Left ventricle myocardium superior (tissue), 1 donor: Measurements from ENCODE around the gene TSSK2. TPM values are rescaled to one million over a fixed set of nuclear protein-coding genes. Genes with fewer than 3 reads are reported as not detected.

Experiments
- ATAC-seq: fragments of 200-7000 bp; cut with Tn5 transposase; one replicate; pipeline ENCODE4 v1.9.1; 2020; ENCODE audit warnings: mild to moderate bottlenecking, moderate library complexity
- DNase-seq: peaks from one replicate; pipeline ENCODE4 v3.0.0-alpha.2; 2020
- intact Hi-C: fragments of 100-400 bp; cut with micrococcal nuclease; formaldehyde crosslinking; loops from one replicate; pipeline ENCODE4 v1.11.0; 2022
- total RNA-seq: library from RNA; stranded (reverse); fragmentation: NEBNext Ultra II Directional; extraction: Animal tissue kit (Norgen Biotek cat#: 25700); gene quantifications from one replicate; pipeline ENCODE4 v1.2.1, GENCODE V29; 2021
- donor health status: DM: no; HTN: yes; CAD: no; lungs with severe emphysema.

TSSK2 gene
- total RNA-seq, 1 donor from 2014 or later = not detected

DNA sequence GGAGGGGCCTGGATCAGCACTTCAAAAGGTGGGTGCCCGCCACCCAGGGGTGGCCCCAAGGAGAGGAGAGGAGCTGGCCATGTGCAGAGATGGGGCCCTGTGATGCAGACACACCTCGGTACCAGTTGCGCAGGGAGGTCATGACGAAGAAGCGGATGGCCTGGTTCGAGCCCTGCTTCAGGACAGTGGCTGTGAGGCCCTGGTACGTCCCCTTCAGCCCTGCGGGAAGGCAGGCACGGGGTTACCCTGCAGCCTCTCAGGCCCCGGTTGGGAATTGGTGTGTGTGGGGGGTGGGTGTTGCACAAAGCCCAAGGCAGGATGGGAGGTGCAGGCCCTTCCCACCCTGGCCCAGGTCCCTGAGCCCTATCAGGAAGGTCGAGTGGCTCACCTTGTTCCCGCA lies 45.6 kb downstream of the TSSK2 start:
- DNase-seq (no peak), ATAC-seq (no peak)
- intact Hi-C loops = no loop called here

DNA sequence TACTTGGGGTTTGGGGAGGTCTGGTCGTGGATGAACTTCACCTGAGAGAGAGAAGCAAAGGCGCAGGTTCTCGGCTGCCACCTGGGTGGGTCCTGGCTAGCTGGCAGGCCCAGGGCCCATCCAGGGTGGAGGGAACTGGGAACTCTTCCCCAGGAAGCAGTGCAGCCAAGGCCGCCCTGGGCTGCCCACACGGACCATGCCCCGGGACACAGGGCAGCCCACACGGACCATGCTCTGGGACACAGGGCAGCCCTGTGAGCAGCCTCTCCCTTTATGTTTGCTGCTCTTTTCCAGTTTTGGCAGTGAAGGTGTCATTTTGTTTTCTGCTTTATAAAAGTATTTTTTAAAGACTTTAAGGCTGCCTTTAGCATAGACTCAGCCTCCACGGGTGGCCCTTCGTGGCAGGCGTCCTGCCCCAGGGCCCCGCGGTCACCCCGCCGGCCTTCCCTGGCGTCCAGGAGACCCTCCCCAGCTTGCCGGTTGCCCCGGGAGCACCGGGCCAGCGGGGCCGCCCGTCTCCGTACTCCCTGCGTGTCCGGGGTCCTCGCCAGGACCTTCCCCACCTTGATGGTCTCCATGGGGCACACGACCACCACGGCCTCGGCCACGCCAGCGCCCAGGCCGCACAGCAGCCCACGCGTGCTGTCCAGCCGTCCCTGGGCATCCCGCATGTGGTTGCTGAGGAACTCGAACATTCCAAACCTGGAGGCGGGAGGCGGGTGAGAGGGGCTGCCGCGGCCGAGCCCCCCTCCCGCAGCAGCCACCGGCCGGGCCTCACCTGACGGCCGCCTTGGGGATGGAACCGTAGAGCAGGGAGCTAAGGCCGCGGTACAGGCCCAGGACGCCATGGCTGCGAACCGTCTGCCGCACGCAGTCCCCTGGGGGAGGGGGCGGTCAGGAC lies 46.3 kb downstream of the TSSK2 start:
- ATAC-seq = no peak
- intact Hi-C loops = no loop called here
- DNase-seq = no peak

DNA sequence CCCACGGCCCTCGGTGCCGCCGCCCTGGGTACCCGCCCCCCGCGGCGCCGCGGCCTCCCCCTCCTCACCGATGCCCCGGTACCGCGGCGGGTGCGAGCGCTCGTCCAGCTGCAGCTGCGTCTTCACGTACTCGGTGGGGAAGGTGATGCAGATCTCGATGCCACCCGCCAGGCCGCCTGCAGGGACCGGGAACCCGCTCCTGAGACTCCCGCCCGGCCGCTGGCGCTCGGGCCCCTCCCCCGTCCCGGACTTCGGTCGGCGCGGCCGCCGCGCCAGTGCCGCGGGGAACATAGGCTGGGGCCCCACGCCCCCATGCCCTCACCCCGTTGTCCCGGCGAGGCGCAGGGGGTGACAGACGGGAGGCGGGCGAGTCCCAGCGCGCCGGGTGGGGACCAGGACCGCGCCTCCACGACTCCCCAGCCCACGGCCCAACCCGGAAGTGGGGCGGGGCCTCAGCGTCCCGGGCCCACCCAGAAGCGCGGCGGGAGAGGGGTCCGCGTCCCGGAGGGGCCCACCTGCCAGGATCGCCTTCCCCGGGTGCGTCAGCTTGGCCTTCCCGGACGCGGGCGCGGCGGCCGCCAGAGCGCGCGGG lies 47.1 kb downstream of the TSSK2 start:
- DNase-seq = no peak
- intact Hi-C loops = no loop called here
- ATAC-seq = peak; percentile 11

DNA sequence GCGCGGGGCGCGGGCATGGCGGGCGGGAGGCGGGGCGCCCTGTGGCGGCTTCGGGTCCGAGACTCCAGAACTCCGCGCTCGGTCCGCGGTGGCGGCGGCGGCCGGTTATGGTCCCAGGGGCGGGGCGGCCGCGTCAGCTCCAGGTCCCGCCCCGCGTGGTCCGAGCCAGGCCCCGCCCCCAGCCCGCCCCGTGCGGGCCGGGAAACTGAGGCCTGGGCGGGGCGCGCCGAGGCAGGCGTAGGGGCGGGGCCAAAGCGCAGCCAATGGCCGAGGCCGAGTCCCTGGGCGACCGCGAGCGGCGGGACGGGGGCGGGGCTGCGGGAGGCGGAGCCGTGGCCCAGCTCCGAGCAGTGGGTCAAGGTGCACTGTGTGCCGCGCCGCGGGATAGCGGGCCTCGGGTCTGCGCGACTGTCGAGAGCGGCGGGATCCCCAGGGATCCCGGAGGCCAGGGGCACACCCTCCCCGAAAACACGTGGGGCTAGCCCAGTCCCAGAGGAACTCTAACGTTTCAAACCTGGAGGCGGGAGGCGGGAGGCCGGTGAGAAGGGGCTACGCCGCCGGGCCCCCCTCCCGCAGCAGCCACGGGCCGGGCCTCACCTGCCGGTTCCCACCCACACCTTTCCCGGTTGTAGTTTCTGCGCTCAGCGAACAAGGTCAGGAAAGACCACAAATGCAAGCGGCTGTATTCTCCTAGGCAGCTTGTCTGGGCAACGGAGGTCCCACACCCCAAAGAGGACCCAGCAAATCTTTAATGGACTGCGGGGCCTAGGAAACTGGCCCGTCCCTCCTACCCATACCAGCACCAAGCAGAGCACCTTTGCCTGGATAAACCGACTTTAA lies 47.8 kb downstream of the TSSK2 start, which contains the start of gene SLC25A1:
SLC25A1 (minus strand) TSS at position 80 of the 840 bp plus-strand sequence; CDS start at position 17, 63 bp downstream.
- ATAC-seq = peak; percentile 92
- intact Hi-C loops = no loop called here
- DNase-seq = peak; percentile 98

DNA sequence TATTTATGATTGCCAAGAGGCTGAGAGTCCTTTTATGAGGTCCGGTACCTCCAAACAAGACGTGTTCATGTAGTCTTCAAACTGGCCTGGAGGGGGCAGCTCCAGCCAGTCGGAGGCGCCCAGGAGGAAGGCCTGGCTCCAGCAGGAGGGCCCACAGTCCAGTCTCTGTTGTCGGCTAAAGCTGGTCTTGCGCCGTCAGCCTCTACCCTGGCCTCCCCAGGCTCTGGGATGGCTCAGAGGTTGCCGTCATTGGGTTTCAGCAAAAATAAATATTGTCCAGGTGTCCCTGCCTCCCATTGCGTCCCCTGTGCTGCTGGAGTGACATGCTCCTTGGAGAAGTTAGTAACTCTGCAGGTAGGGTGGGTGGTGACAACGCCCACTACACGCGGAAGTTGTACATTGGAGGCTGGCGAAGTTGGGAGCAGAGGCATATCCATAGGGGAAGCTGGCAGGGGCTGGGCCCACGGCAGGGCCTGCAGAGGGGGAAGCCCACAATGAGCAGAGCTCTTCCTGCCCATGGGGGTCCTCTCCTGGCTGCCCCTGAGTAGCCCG lies 48.5 kb downstream of the TSSK2 start:
- intact Hi-C loops = no loop called here
- DNase-seq = peak; percentile 82
- ATAC-seq = peak; percentile 79

DNA sequence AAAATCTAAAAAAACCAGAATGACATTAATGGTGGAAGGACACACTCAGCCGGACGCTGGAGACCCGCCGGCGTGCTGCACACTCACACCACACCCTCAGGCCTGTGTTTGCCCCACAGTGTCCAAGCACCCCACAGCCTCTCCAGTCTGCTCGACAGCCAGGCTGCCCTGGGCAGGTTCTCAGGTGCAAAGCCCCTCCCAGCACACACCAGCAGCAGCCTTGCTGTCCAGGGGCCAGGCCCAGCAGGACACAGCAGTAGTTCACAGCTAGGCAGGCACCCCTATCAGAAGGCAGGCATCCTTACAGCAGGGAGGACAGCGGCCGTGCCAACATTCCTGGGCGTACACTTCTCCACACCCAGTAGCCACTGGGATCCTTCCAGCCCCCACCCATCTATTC lies 49.1 kb downstream of the TSSK2 start:
- intact Hi-C loops = no loop called here
- ATAC-seq (no peak), DNase-seq (no peak)

DNA sequence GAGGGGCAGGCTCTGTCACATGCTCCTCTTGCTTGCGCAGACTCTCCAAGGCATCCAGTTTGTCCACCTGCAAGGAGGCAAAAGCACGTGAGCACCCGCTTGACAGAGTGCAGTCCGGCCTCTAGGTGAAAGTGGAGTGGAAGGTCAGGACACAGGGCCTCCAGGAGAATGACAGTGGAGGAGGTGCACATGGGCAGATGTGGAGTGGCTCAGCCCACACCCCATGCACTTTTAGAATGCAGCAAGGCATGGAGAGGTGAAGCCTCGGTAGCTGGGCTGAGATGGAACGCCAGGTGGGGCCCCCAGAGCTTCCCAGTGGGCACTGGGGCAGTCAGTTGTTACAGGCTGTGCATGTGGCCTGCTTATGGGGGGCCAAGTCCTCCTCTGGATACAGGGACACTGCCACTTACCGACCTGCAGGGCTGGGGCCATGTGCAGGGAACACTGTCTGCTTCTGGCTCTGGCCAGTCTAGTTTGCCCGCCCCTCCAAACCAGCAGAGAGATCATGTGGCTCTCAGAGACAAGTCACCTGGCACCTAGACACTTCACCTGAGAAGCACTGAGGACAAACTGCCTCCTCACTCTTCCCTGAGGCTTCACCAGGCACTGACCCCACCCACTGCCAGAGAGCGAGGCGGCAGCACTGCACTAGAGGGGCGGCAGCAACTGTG lies 49.8 kb downstream of the TSSK2 start:
- intact Hi-C loops = no loop called here
- DNase-seq = no peak
- no peak for ATAC-seq

DNA sequence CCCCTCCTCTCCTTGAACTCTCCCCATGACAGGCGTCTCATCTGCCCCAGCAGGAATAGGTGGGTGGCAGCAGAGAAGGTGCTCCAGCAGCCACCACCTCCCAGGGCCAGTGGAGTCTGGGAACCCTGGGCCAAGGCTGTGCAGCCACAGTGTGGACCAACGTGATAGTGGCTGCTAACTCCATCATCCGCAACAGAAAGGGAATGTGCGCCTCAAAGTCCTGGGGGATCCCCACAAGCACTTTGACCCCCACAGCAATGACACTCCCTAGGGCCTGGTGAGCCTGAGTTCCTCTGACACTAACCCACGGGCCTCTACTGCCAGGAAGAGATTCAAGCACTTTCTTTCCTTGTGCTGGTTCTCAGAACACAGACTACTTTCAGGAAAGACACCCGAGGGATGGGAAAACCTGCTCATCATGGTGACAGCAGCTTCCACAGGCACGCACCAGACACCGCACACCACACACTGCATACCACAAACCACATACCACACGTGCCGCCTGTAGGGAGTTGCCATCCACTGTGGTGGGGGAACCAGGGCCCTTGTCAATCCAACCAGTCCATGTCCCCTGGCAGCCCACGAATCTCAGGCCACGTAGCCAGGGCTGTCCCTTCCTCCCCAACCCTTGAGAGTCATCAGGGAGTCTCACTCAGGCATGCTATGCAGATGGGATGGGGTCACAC lies 50.8 kb downstream of the TSSK2 start:
- intact Hi-C loops = no loop called here
- ATAC-seq = no peak
- DNase-seq = no peak

Other genes starting within 250 kb of the TSSK2 start
- gene DGCR6, start 225.0 kb upstream of the TSSK2 start, total RNA-seq = 11.2 TPM
- gene PRODH, start 195.0 kb upstream of the TSSK2 start, total RNA-seq = 9.1 TPM
- 33.1 TPM for gene DGCR2, start 8.9 kb upstream of the TSSK2 start, total RNA-seq
- gene ESS2, start 13.3 kb downstream of the TSSK2 start, total RNA-seq = 9.3 TPM
- gene GSC2, start 19.0 kb downstream of the TSSK2 start, total RNA-seq = not detected
- 27.8 TPM for gene SLC25A1, start 47.4 kb downstream of the TSSK2 start, total RNA-seq
- 9.6 TPM for gene CLTCL1, start 160.4 kb downstream of the TSSK2 start, total RNA-seq